ENCODE data around the gene DUSP22. TPM values are rescaled to one million over a fixed set of nuclear protein-coding genes. Genes with fewer than 3 reads are reported as not detected.
"Not testable (repeated sequence)": the region's sequence is repeated elsewhere in the genome, so short reads cannot be mapped to it uniquely, and the experiment has no call there.

The DUSP22 gene
- total RNA-seq, 2 donors from 2014 or later = 23.3 to 27.4 TPM

DNA sequence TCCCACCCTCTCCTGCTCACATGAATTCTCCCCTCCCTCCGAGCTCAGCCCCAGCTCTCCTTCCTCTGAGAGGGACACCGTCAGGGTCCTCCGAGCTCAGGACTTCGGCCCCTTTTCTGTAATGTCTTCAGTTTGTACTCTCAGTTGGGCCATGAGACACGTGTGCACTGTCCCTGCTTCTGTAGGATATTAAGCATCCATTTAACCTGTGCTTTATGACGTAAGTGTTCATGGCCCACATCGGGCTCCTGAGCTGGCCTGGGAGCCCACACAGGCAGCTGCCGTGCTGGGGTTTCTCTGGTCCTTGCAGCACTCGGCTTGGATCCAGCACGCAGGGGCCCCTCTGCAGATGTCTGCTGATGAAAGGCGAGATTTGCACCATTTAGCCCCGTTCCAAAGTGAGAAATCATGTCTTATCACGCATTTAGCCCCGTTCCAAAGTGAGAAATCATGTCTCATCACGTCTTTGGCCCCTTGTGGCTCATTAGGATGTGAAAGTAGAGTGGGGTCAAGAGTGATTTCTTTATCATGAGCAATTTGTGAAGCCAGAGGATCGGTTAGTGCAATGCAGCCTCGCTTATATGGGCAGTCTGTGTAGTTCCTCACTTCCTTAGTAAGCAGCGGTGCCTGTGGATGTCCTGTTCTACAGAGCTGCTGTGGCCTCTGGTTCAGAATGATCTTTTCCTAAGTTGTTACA is 25.3 kb downstream of the DUSP22 start:
- Mint-ChIP-seq H3K27ac (no peak overlapping the region), H3K27me3 (no peaks in the 10 kb centered on the region), H3K36me3 (ENCODE audit: low read depth) (peaks cover 10% of the 10 kb centered on the region), H3K9me3 (peaks cover 6% of the 10 kb centered on the region), H3K4me1 (peaks cover 15% of the 10 kb centered on the region), H3K4me3 (no peak overlapping the region)
- ATAC-seq (replicated peaks) = no peak

DNA sequence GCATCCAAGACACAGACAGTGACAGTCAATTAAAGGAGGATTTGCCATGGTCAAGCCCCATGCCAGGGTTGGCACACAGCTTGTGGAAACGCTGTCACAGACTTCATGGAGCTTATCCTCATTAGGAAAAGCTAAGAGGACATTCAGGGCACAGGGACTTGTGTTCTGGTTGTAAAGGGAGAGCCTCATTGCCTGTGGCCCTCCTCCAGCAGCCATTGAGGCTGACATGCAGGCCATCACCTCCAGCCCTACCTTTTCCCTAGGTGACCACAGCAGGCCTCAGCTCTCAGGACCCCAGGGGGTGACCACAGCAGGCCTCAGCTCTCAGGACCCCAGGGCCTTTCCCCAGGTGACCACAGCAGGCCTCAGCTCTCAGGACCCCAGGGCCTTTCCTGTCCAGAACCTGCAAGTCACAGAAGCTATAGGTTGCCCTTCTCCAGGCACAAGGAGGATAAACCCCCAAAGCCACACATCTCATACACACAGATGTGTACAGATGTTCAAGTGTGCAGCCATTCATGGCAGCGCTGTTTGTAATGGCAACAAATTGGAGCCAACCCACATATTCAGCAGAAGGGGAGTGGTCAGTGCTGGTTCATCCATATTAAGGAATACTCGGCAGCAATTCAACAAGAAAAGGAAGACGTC is 26.1 kb downstream of the DUSP22 start:
- no peaks in the 10 kb centered on the region for H3K27me3 Mint-ChIP-seq
- H3K36me3 Mint-ChIP-seq (ENCODE audit: low read depth) = peaks cover 4% of the 10 kb centered on the region
- ATAC-seq (replicated peaks) = no peak
- H3K4me1 Mint-ChIP-seq = peaks cover 15% of the 10 kb centered on the region
- H3K9me3 Mint-ChIP-seq = peaks cover 6% of the 10 kb centered on the region
- H3K27ac Mint-ChIP-seq = no peak overlapping the region
- no peak overlapping the region for H3K4me3 Mint-ChIP-seq

DNA sequence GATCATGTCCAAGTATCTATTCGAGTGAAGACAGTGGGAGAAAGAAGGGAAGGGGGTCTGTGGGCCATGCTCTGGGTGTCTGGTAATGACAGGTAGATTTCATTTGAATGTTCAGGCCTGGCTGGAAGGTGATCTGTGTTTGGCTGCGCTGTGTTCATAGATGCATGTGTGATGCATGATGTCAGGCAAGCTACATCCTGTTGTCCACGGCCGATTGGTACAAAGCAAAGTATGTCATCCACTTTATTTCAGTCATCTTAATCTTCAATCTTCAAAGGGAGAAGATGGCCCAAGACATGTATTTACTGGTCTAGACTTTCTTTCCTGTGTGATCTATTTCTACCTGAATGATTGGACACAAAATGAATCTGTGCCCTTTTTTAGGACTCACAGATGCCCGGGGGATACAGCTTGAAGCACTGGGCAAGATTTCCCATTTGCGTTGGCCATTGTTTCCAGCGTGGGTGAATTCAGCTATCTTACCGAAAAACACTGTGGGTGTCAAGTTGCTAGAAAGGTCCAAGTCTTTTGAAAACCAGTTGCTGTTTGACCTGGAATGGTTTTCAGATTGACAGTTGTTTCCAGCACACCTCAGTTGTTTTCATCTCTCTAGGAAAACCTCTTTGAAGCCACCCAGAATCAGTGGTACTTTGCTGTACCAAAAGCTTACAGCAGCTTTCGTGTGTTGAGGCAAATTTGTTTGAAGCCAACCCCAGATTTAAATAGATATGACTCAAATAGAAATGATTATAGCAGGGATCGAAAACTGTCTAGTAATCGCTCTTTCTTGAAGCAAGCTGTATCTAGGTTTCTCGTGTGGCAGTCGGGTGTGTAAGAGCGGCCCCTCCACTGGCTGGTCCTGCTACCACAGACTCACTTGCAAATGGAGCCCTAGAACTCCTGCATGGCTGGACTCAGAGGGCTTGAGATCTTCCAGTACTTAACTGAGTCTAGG is 27.2 kb downstream of the DUSP22 start:
- Mint-ChIP-seq H3K4me1 (peaks cover 15% of the 10 kb centered on the region), H3K36me3 (ENCODE audit: low read depth) (peaks cover 4% of the 10 kb centered on the region), H3K27me3 (no peaks in the 10 kb centered on the region), H3K4me3 (no peak overlapping the region), H3K9me3 (peaks cover 6% of the 10 kb centered on the region), H3K27ac (peak overlapping the region; percentile 49)
- peak; percentile 82 for ATAC-seq (replicated peaks)

DNA sequence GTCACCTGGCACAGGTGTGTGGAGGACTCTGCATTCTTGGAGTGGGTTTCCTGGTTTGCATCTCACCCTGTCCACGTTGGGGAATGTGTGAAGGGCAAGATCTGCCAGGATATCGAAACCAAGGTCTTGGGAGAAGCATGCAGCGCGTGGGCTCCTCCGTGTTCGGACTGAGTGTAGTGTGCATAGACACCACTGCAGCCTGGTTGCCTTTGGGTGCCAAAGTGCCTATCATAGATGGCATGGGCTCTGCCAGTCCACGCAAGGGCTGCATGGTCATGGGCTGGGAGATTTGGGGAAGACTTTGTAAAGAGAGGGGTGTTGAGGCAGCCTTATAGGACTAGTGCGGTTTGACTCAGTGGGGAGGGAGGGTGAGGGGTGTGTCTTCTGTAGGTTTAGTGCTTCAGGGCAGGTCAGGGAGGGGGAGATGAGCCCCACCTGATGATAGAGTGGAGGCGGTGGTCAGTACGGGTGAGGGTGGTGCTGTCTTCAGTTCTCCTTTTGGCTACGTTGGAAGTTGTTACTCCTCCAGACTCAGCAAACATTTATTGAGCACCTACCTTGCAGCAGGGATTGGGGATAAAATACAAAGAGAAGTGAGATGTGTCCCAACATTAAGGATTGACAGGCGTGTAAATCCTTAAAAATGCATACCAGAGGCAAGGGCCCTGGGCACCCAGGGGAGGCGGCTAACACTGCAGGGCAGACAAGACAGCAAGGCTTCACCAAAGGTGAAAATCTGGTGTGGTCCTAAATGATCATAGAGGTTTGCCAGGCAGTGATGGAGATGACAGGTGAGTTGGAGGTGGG is 28.3 kb downstream of the DUSP22 start:
- H3K4me1 Mint-ChIP-seq = peaks cover 13% of the 10 kb centered on the region
- peaks cover 5% of the 10 kb centered on the region for H3K9me3 Mint-ChIP-seq
- H3K36me3 Mint-ChIP-seq (ENCODE audit: low read depth) = peaks cover 4% of the 10 kb centered on the region
- no peak for ATAC-seq (replicated peaks)
- H3K4me3 Mint-ChIP-seq = no peak overlapping the region
- no peaks in the 10 kb centered on the region for H3K27me3 Mint-ChIP-seq
- H3K27ac Mint-ChIP-seq = no peak overlapping the region

DNA sequence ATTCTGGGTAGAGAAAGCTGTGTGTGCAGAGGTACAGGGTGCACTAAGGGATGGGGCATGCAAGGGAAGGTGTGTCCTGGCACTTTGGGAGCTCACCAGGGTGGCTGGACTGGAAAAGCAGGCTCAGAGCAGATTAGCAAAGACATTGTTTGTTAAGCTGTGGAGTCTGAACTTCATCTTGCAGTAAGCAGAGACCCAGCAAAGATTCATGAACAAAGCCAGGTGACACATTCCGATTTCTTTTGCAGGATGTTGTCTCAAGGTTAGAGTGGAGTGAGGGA is 28.8 kb downstream of the DUSP22 start:
- Mint-ChIP-seq H3K36me3 (ENCODE audit: low read depth) (peaks cover 4% of the 10 kb centered on the region), H3K4me1 (peaks cover 11% of the 10 kb centered on the region), H3K27ac (no peak overlapping the region), H3K4me3 (no peak overlapping the region), H3K9me3 (peaks cover 3% of the 10 kb centered on the region), H3K27me3 (no peaks in the 10 kb centered on the region)
- no peak for ATAC-seq (replicated peaks)

DNA sequence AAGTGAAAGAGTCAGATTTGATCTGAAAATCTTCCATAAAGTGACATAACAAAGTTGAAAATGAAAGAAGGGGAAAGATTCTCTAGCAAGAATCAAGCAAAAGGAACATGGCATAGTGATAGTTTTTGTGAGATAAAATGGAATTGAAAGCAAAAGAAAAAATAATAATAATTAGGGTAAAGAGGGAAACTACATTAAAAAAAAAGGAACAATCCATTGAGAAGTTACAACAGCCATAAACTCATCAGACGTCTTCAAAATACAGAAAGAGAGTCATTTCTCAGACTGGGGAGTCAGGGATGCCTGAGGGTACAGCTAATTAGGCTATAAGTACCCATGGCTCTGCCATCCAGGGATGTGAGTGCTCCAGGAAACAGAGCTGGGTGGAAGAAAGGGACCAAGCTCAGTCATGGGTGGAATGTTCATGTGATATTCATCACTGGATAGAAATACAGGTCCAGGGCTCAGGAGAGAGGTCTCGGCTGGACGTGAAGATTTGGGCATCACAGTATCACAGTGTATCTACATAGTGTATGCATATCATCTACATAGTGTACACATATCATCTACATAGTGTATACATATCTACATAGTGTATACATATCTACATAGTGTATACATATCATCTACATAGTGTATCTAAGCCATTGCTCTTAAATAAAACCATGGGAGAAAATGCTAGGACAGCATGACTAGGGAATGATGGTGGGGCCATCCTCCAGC is 29.4 kb downstream of the DUSP22 start:
- no peak for ATAC-seq (replicated peaks)
- Mint-ChIP-seq H3K36me3 (ENCODE audit: low read depth) (peaks cover 10% of the 10 kb centered on the region), H3K27me3 (no peaks in the 10 kb centered on the region), H3K9me3 (peaks cover 3% of the 10 kb centered on the region), H3K4me1 (peaks cover 16% of the 10 kb centered on the region), H3K27ac (no peak overlapping the region), H3K4me3 (no peak overlapping the region)

DNA sequence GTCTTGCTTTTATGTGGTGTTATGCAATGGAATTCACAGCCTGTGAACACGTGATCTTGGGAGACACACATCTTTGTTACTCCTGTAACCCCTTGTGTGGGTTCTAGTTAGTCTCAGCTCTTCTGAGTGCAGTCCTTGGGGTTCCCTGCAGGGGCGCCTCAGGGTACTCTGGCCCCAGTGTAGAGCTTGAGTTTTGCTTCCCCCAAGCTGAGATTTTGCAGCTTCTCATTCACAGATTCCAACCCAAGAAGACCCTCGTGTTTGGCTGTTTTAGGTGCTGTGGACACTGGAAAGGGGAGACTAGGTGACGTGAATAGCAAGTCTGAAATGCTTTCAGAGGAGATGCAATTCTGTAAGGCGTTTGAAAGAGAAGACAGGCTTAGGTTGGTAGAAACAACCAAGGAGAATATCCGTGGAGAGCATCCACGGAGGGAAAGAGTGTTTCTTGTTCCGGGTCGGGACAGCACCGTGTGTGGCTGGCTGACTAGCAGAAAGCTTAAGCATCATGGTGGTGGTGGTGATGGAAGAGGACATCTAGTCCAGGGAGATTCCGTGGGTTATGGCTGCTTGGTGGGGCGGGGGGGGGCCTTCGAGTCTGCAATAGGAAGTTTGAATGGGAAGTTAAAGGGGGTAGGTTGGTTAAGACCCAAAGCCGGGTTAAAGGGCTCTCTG is 30.1 kb downstream of the DUSP22 start:
- no peak for ATAC-seq (replicated peaks)
- H3K27me3 Mint-ChIP-seq = no peaks in the 10 kb centered on the region
- no peak overlapping the region for H3K4me3 Mint-ChIP-seq
- H3K36me3 Mint-ChIP-seq (ENCODE audit: low read depth) = peaks cover 14% of the 10 kb centered on the region
- no peak overlapping the region for H3K27ac Mint-ChIP-seq
- peaks cover 3% of the 10 kb centered on the region for H3K9me3 Mint-ChIP-seq
- peaks cover 10% of the 10 kb centered on the region for H3K4me1 Mint-ChIP-seq

DNA sequence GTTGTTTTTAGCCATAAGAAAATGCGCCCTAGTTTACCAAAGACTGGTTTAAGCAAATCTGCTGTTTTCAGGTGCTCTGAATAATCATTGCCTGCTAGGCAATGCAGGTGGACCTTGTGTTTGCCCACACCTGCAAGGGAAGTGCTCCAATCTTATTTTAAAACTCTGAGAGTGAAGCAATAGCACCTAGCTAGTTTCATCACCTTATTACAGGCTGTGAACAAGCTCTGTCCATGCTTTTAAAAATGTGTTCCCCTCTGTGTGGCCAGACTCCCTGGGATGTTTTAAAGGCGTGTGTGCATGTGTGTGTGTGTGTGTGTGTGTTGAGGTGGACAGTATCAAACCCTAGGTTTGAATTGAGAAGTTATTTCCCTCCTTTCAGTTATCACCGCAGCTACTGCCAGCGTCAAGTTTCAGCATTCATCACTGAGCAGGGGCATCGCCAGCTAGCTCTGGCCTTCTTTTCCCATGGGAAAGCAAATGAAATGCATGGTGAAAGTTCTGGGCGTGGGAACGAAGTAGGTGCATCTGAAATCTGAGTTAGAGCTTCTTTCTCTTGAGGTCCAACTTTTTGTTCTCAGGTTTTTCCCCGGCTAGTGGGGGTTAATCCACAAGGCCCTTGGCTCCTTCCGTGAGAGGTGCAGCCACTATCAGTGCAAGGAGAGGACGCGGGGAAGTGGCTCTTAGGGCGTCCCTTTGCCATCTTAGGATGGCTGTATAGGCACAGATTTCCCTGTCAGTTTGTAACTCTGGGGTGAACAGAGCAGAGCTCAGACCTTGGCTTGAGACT is 30.8 kb downstream of the DUSP22 start:
- Mint-ChIP-seq H3K27ac (no peak overlapping the region), H3K4me3 (no peak overlapping the region), H3K27me3 (no peaks in the 10 kb centered on the region), H3K4me1 (peaks cover 8% of the 10 kb centered on the region), H3K9me3 (peaks cover 3% of the 10 kb centered on the region), H3K36me3 (ENCODE audit: low read depth) (peaks cover 20% of the 10 kb centered on the region)
- no peak for ATAC-seq (replicated peaks)

DNA sequence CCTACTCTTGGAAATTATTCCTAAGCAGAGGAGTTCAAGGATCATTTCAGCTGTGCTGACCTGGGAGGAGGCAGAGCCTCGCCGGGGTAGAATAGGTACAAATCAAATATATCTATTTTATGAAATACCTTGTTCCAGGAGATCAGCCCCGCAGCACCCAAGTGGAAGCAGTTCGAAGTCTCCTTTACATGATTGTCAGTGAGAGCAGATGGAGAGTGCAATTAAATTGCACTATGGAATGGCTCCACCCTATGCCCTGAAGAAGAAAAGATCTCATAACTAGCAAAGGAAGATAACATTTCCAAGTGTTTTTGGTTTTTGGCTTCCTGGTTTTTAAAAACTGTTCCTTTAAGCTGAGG is 31.4 kb downstream of the DUSP22 start:
- H3K9me3 Mint-ChIP-seq = peaks cover under 1% of the 10 kb centered on the region
- ATAC-seq (replicated peaks) = no peak

DNA sequence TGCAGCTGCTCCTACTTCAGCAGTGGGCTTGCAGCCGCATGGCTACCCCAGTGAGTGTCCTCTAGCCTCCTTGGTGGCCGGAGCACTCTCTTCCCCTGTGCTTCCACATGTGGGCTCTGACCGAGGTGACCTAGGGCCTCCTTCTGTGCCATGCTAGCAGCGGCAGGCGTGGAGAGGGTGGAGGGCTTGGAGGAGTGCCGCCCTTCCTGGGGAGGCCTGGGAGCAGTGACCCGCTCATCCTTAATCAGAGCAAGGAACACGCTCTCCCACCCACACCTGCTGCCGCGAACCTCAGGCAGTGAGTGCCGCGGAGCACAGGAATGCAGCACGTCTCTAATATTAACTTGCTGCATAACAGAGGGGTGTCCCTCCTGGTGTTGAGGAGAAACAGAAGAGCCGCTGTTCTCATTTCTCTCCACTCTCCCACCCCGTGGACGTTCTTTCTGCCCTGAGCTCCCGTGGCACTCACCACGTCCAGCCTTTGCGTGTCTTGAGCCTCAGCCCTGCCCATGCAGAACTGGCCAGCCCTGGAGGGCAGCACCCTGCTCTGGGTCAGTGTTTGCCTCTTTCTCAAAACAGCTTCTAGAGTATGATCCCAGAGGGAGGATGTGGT is 31.9 kb downstream of the DUSP22 start:
- H3K4me1 Mint-ChIP-seq = peaks cover 5% of the 10 kb centered on the region

More for the DNA sequence above, 31.4 kb downstream of the DUSP22 start:
- Mint-ChIP-seq H3K36me3 (ENCODE audit: low read depth) (peaks cover 20% of the 10 kb centered on the region), H3K4me1 (peaks cover 5% of the 10 kb centered on the region), H3K27me3 (no peaks in the 10 kb centered on the region), H3K4me3 (no peak overlapping the region), H3K27ac (no peak overlapping the region)

DNA sequence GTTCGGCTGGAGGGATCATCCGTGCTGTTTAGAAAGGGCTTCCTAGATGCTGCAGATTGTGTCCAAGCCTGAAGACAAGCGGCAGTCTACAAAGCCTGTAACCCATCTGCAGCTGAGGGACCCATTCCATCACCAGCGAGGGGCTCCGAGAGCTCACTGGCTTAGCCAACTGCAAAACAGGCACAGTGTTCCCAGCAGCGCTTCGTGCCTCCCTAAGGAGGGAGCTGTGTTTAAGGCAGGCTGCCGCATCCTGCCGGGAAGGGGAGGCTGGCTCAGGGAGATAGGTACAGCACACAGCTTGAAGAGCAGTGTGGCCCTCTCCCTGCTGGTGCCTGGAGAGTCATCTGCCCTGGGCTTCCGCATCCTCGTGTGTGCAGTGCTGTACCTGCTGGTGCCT is 32.4 kb downstream of the DUSP22 start:
- Mint-ChIP-seq H3K36me3 (ENCODE audit: low read depth) (peaks cover 17% of the 10 kb centered on the region), H3K4me1 (peaks cover 5% of the 10 kb centered on the region), H3K9me3 (no peaks in the 10 kb centered on the region), H3K27ac (no peak overlapping the region), H3K4me3 (no peak overlapping the region), H3K27me3 (no peaks in the 10 kb centered on the region)
- no peak for ATAC-seq (replicated peaks)

More for the DNA sequence above, 31.9 kb downstream of the DUSP22 start:
- no peak overlapping the region for H3K27ac Mint-ChIP-seq
- H3K36me3 Mint-ChIP-seq (ENCODE audit: low read depth) = peaks cover 18% of the 10 kb centered on the region
- ATAC-seq (replicated peaks) = no peak
- no peaks in the 10 kb centered on the region for H3K27me3 Mint-ChIP-seq
- no peak overlapping the region for H3K4me3 Mint-ChIP-seq
- no peaks in the 10 kb centered on the region for H3K9me3 Mint-ChIP-seq

DNA sequence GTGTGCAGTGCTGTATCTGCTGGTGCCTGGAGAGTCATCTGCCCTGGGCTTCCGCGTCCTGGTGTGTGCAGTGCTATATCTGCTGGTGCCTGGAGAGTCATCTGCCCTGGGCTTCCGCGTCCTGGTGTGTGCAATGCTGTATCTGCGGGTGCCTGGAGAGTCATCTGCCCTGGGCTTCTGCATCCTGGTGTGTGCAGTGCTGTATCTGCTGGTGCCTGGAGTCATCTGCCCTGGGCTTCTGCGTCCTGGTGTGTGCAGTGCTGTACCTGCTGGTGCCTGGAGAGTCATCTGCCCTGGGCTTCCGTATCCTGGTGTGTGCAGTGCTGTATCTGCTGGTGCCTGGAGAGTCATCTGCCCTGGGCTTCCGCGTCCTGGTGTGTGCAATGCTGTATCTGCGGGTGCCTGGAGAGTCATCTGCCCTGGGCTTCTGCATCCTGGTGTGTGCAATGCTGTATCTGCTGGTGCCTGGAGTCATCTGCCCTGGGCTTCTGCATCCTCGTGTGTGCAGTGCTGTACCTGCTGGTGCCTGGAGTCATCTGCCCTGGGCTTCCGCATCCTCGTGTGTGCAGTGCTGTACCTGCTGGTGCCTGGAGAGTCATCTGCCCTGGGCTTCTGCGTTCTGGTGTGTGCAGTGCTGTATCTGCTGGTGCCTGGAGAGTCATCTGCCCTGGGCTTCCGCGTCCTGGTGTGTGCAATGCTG is 33.0 kb downstream of the DUSP22 start:
- H3K36me3 Mint-ChIP-seq (ENCODE audit: low read depth) = peaks cover 17% of the 10 kb centered on the region
- not testable (repeated sequence) for H3K27me3 Mint-ChIP-seq; H3K9me3 Mint-ChIP-seq; ATAC-seq (replicated peaks); H3K4me3 Mint-ChIP-seq; H3K4me1 Mint-ChIP-seq; H3K27ac Mint-ChIP-seq

Measured in activated T-helper 17 cell treated with anti-CD3 and anti-CD28 coated beads, Interleukin-2, amount 50 U/mL, for 72 hours (primary cell).